K562 (cell line): ENCODE measurements around the gene AFF1. TPM values are rescaled to one million over a fixed set of nuclear protein-coding genes. Genes with fewer than 3 reads are reported as not detected.

Experiments
- ARID2 ChIP-seq: fragments of 450-650 bp; IDR thresholded peaks from 2 replicates; pipeline ENCODE4 v1.6.1; 2017; ENCODE audit warnings: antibody characterized with exemption, mild to moderate bottlenecking
- BRCA1 ChIP-seq, 2 experiments: fragments of 450-650 bp in 1 of 2; sonication (generic) in 1 of 2; formaldehyde crosslinking in 1 of 2; IDR thresholded peaks; 2 replicates each; pipeline versions ENCODE4 v1.5.0 to v1.6.1; 2017 to 2020; ENCODE audit warnings: mild to moderate bottlenecking in 1 of 2, missing genetic modification reagents in 1 of 2
- CBFA2T3 ChIP-seq: fragments of 450-650 bp; IDR thresholded peaks from 2 replicates; pipeline ENCODE4 v1.6.1; 2017
- EHMT2 ChIP-seq: fragments of 450-650 bp; IDR thresholded peaks from 2 replicates; pipeline ENCODE4 v1.6.1; 2018; ENCODE audit warnings: antibody characterized with exemption
- ESRRB ChIP-seq: fragments of 250-450 bp; sonication (Bioruptor Pico); IDR thresholded peaks from 2 replicates; pipeline ENCODE4 v1.5.0; 2020; ENCODE audit warnings: mild to moderate bottlenecking, moderate library complexity, borderline replicate concordance
- FOSL1 ChIP-seq: fragments of 200-800 bp; sonication (Bioruptor generic); conservative IDR thresholded peaks from 2 replicates; pipeline ENCODE4 v1.6.1; 2016; ENCODE audit warnings: missing genetic modification characterization, missing compliant biosample characterization
- GABPA ChIP-seq: fragments of 200-800 bp; sonication (Bioruptor generic); conservative IDR thresholded peaks from 2 replicates; pipeline ENCODE4 v1.6.1; 2016; ENCODE audit warnings: low read depth, missing genetic modification characterization, missing compliant biosample characterization
- HCFC1 ChIP-seq: IDR thresholded peaks from 2 replicates; pipeline ENCODE4 v1.6.1; 2012; ENCODE audit warnings: low read depth, low read length, improper control_type of control experiment
- HDAC3 ChIP-seq: fragments of 450-650 bp; IDR thresholded peaks from 2 replicates; pipeline ENCODE4 v1.6.1; 2018; ENCODE audit warnings: borderline replicate concordance, mild to moderate bottlenecking, moderate library complexity; ENCODE audit not compliant: partially characterized antibody
- HEY1 ChIP-seq: fragments of 250-450 bp; sonication (Bioruptor Pico); IDR thresholded peaks from 2 replicates; pipeline ENCODE4 v1.5.0; 2020; ENCODE audit warnings: mild to moderate bottlenecking, moderate library complexity, borderline replicate concordance
- MCM3 ChIP-seq: fragments of 450-650 bp; IDR thresholded peaks from 2 replicates; pipeline ENCODE4 v1.6.1; 2016
- NFIC ChIP-seq: fragments of 450-650 bp; IDR thresholded peaks from 2 replicates; pipeline ENCODE4 v1.6.1; 2017; ENCODE audit warnings: mild to moderate bottlenecking, inconsistent platforms
- NONO ChIP-seq, 2 experiments: fragments of 200-400 bp in 1 of 2; fragments of 450-650 bp in 1 of 2; formaldehyde crosslinking in 1 of 2; IDR thresholded peaks; 2 replicates each; pipeline ENCODE4 v1.6.1; 2017; ENCODE audit warnings: low read depth in 2 of 2, mild to moderate bottlenecking in 2 of 2, moderate library complexity in 2 of 2, low read length in 1 of 2
- SP2 ChIP-seq: IDR thresholded peaks from 2 replicates; pipeline ENCODE4 v1.6.1; 2011; ENCODE audit warnings: mild to moderate bottlenecking, low read depth, low read length, moderate library complexity; ENCODE audit not compliant: poor library complexity, severe bottlenecking; ENCODE audit errors: extremely low read depth
- polyA plus RNA-seq, 8 experiments: library from polyadenylated mRNA; depleted of rRNA in 4 of 8; stranded (reverse) in 5 of 8; unstranded in 3 of 8; fragments of >200 nt; fragmentation: Nextera tagmentation in 2 of 8; fragmentation: Illumina TruSeq in 1 of 8; extraction: Ambion mirVana in 2 of 8; extraction: Trizol in 1 of 8; gene quantifications; 2 replicates each; pipeline versions ENCODE4 v1.2.1 to v1.2.3, GENCODE V29; 2011 to 2014; ENCODE audit warnings: inconsistent platforms in 1 of 8, missing spikeins in 1 of 8
- total RNA-seq, 7 experiments: library from RNA; depleted of rRNA in 6 of 7; stranded (reverse); fragments of >200 nt in 6 of 7; fragmentation: Illumina TruSeq in 2 of 7; extraction: Trizol in 2 of 7; gene quantifications; 2 replicates each; pipeline versions ENCODE4 v1.2.1 to v1.2.3, GENCODE V29; 2011 to 2021; ENCODE audit warnings: low replicate concordance in 1 of 7
- TF ChIP-seq, protein P1 (sequence below): sonication (generic); formaldehyde crosslinking; IDR thresholded peaks from 2 replicates; pipeline ENCODE4 v1.8.0; 2023; ENCODE audit warnings: missing genetic modification reagents, mild to moderate bottlenecking, borderline replicate concordance
- TF ChIP-seq, protein P2 (sequence below): fragments of 450-650 bp; IDR thresholded peaks from 2 replicates; pipeline ENCODE4 v1.6.1; 2018; ENCODE audit warnings: mild to moderate bottlenecking, low read depth; ENCODE audit not compliant: partially characterized antibody
- TF ChIP-seq, protein P3 (sequence below): sonication (generic); formaldehyde crosslinking; IDR thresholded peaks from 2 replicates; pipeline ENCODE4 v1.8.0; 2022; ENCODE audit warnings: mild to moderate bottlenecking, missing genetic modification reagents, borderline replicate concordance

The AFF1 gene
- total and polyA plus RNA-seq, 9 of the 15 experiments (the other 6 are each of a cell fraction or from before 2014, with no cell fraction given): 4.1 to 47.5 (median 17.2) TPM

DNA sequence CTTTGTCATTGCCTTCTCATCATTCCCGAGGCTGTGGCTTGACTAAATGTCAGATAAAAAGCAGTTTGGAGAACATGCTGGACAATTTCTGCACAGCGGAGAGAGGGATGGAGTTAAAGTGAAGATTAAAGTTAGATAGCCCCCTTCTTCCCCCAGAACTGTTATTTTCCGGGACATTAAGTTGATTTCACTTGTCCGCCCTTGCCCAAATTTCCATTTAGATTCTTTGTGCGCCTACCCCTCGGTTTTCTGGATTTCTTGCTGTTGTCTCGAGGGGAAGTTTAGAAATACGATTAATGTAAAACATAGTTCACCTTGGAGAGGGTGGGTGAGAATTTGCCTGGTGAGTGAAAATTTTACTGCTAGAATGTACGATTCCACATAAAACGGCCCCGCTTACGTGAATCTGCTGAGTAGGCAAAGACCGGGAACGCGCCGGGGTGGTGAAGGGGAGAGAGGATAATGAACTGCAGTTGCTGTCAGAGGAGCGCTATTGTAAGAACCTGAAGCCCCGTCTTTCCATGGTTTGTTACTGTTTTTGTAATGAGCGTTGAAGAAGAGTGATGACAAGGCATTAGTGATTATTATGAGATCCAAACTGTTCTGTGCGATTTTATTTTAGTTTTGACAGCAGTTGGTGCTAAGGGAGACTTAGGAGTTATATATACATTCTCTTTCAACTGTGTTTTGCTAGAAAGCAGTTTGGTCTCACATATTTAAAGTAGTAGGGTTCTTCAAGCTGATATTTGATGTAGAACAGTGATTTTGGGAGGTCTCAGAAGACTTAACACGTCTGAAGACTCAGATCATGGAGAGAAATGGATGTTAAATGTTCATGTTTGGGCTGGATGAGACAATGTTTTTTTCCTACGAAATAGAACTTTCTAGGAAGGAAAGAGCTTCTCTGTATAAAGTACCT lies 73.0 kb downstream of the AFF1 start (continued):
- TF ChIP-seq SP2 (no peak), ESRRB (CRISPR knock-in tag) (no peak), NFIC (no peak), NONO (IDR thresholded peaks at IDR 0.05; ENCODE audit: low read depth in 2 of 2, low read length in 1 of 2) (no peak), HDAC3 (no peak), BRCA1 (IDR thresholded peaks at IDR 0.05) (no peak), BRCA1 (CRISPR knock-in tag; IDR thresholded peaks at IDR 0.05) (no peak), CBFA2T3 (peak; percentile 0), EHMT2 (no peak), HEY1 (CRISPR knock-in tag) (no peak), GABPA (tag) (no peak; the same call in 1 of the 2 replicates), FOSL1 (tag) (no peak; the same call in 1 of the 2 replicates), HCFC1 (0 out of 2 replicates have a peak, but pooled peaks have one; percentile 3), MCM3 (no peak), ARID2 (no peak; the same call in 1 of the 2 replicates)
- TF ChIP-seq, protein P1, sequence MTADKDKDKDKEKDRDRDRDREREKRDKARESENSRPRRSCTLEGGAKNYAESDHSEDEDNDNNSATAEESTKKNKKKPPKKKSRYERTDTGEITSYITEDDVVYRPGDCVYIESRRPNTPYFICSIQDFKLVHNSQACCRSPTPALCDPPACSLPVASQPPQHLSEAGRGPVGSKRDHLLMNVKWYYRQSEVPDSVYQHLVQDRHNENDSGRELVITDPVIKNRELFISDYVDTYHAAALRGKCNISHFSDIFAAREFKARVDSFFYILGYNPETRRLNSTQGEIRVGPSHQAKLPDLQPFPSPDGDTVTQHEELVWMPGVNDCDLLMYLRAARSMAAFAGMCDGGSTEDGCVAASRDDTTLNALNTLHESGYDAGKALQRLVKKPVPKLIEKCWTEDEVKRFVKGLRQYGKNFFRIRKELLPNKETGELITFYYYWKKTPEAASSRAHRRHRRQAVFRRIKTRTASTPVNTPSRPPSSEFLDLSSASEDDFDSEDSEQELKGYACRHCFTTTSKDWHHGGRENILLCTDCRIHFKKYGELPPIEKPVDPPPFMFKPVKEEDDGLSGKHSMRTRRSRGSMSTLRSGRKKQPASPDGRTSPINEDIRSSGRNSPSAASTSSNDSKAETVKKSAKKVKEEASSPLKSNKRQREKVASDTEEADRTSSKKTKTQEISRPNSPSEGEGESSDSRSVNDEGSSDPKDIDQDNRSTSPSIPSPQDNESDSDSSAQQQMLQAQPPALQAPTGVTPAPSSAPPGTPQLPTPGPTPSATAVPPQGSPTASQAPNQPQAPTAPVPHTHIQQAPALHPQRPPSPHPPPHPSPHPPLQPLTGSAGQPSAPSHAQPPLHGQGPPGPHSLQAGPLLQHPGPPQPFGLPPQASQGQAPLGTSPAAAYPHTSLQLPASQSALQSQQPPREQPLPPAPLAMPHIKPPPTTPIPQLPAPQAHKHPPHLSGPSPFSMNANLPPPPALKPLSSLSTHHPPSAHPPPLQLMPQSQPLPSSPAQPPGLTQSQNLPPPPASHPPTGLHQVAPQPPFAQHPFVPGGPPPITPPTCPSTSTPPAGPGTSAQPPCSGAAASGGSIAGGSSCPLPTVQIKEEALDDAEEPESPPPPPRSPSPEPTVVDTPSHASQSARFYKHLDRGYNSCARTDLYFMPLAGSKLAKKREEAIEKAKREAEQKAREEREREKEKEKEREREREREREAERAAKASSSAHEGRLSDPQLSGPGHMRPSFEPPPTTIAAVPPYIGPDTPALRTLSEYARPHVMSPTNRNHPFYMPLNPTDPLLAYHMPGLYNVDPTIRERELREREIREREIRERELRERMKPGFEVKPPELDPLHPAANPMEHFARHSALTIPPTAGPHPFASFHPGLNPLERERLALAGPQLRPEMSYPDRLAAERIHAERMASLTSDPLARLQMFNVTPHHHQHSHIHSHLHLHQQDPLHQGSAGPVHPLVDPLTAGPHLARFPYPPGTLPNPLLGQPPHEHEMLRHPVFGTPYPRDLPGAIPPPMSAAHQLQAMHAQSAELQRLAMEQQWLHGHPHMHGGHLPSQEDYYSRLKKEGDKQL (CRISPR knock-in tag): no peak
- TF ChIP-seq, protein P2, sequence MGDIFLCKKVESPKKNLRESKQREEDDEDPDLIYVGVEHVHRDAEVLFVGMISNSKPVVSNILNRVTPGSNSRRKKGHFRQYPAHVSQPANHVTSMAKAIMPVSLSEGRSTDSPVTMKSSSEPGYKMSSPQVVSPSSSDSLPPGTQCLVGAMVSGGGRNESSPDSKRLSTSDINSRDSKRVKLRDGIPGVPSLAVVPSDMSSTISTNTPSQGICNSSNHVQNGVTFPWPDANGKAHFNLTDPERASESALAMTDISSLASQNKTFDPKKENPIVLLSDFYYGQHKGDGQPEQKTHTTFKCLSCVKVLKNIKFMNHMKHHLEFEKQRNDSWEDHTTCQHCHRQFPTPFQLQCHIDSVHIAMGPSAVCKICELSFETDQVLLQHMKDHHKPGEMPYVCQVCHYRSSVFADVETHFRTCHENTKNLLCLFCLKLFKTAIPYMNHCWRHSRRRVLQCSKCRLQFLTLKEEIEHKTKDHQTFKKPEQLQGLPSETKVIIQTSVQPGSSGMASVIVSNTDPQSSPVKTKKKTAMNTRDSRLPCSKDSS: no peak
- TF ChIP-seq, protein P3, sequence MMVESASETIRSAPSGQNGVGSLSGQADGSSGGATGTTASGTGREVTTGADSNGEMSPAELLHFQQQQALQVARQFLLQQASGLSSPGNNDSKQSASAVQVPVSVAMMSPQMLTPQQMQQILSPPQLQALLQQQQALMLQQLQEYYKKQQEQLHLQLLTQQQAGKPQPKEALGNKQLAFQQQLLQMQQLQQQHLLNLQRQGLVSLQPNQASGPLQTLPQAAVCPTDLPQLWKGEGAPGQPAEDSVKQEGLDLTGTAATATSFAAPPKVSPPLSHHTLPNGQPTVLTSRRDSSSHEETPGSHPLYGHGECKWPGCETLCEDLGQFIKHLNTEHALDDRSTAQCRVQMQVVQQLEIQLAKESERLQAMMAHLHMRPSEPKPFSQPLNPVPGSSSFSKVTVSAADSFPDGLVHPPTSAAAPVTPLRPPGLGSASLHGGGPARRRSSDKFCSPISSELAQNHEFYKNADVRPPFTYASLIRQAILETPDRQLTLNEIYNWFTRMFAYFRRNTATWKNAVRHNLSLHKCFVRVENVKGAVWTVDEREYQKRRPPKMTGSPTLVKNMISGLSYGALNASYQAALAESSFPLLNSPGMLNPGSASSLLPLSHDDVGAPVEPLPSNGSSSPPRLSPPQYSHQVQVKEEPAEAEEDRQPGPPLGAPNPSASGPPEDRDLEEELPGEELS: no peak
